NCI-H187 (cell line): ENCODE measurements around the gene TGM3.

Experiments used
- DNase-seq, 2 experiments: peaks; one replicate each; lab custom pipeline; 2025; lab: John Stamatoyannopoulos, UW

The TGM3 gene

GRCh38 chr20:2378893-2379292 lies 83.1 kb downstream of the TGM3 start:
- no peak for DNase-seq

DNA sequence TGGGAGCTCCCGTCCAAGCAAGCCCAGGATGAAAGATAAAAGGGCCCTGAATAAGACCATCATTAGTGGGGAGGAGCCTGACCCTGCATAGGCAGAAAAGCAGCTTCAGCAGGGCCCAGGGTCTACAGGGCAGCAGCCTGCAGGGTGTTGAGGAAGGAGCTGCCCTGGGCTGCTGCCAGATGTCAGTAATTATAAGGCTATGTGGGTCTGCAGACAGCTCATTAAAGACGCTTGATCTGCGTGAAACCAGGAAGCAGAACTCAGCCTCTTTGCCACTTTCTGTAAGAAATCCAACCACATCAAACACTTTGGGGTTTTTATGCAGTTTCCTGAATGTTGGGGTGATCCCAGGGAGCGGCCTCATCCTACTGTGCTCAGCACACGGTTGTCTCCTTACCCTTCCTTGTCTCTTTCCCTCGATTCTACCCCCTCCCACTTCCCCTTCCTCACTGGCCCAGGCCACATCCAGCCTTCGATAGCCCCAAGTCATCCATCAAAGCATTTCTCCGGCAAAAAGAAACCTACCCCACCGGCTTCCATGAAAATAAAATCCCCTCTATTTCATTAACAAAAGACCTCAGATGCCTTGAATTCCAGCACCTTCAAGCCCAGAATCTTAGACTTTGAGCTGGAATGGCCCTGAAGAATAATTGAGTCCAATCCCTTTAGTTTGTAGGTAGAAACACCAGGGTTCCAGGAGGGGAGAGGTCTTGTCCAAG lies 83.9 kb downstream of the TGM3 start:
- DNase-seq = no peak

- DNase-seq = no peak
Observed at GRCh38 chr20:2380601-2381000, 84.8 kb downstream of the TGM3 start, which contains the start of gene TGM6. TGM6 (plus strand) TSS chr20:2380901; CDS start chr20:2380969, 68 bp downstream.

- DNase-seq = no peak
Observed at GRCh38 chr20:2381303-2381702, 85.5 kb downstream of the TGM3 start.

- no peak for DNase-seq
Observed at GRCh38 chr20:2382833-2383232, 87.0 kb downstream of the TGM3 start.

DNA sequence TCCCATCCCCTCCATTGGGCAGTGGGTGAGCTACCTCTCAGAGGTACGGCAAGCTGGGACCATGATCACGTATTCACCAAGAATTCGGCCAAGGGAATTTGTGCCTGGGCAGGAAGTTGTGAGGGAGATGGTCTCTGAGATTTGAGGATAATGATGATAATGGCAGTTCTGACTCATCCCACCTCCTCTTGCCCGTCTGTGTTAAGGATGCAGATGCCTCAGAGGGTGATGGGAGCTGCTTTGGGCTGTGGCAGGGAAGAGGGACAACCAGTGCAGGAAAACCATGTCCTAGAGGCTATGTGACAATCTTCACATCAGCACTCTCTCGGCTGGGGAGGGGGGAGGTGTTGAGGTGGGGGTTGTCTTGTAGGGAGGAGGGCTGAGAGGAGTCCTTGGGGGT lies 89.2 kb downstream of the TGM3 start:
- no peak for DNase-seq

DNA sequence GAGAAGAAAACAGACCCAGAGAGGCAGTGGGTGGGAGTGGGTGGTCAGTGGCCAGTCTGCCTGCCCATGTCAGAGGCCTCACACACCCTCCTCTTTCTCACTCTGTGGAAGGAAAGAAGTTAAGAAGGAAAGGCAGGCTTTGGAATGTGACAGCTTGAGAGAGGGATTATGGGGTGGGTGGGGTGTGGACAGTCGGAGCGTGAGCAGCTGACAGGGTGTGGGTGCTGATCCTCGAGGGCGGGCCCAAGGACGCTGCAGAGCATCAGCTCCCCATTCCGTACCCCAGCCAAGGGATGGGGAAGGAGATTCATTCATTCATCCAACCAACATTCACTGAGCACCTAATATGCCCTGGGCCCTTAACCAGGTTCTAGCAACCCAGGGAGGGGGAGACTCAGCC lies 89.7 kb downstream of the TGM3 start:
- DNase-seq = no peak

DNA sequence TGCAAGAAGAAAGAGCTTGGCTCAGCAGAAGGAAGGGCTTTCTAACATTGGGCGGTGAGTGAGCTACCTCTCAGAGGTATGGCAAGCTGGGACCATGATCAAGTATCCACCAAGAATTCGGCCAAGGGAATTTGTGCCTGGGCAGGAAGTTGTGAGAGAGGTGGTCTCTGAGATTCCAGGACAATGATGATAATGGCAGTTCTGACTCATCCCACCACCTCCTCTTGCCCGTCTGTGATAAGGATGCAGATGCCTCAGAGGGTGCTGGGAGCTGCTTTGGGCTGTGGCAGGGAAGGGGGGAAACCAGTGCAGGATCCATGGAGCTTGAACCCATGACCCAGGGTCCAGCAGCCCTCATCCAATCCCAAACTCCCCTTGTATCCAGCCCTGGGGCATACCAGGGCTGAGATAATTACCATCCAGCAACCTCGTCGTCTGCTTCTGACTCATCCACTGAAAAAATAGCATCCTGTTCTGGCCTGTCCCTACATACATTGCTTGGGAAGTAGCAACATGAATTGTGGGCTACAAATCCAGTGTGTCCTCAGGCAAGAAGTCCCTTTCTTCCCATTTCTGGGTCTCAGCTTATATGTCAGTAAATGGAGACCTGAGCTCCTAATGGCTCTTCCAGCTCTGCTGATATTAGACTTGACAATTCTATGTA lies 90.8 kb downstream of the TGM3 start:
- DNase-seq = no peak

DNA sequence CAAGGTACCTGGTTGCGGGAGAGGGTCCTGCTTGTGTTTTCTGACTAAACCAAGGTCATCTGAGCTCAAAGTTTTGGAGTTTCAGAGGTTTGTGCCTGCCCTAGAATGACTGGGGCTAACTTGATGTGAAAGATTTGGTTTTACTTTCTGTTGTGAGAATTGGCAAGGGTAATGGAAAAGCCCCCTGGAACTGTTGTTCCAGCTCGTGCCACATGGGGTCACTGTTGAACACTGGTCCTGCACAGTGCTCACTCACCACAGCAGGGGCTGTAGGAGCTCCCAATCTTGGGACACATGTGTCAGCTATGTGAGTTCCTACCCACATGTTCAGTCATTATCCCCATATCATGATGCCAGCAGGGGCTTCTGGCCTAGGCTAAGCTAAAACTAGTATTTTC lies 91.4 kb downstream of the TGM3 start:
- peak in 1 of 2 experiments; percentile 7 for DNase-seq

GRCh38 chr20:2387580-2387979 lies 91.8 kb downstream of the TGM3 start:
- DNase-seq = no peak
